ENCODE results near the gene ENDOG.
"Not testable (repeated sequence)": the region's sequence is repeated elsewhere in the genome, so short reads cannot be mapped to it uniquely, and the experiment has no call there.

GRCh38 chr9:128780093-128780492 lies 38.2 kb upstream of the ENDOG start:
- TF ChIP-seq CTCF, POLR2A (IDR thresholded peaks at IDR 0.05): not testable (repeated sequence)

All from testis (tissue), 2 donors.